BJ (cell line): ENCODE data around the gene FAM53A. TPM values are rescaled to one million over a fixed set of nuclear protein-coding genes. Genes with fewer than 3 reads are reported as not detected.
A peak's percentile ranks its signal among the peaks of the same experiment; 100 is the strongest.

Source experiments
- CTCF ChIA-PET: fragments of 350-600 bp; formaldehyde crosslinking; extraction: SDS; loops from one replicate; lab custom pipeline; 2021; ENCODE audit warnings: antibody characterized with exemption, inconsistent platforms; lab: Yijun Ruan, JAX
- POLR2A ChIA-PET: fragments of 300-600 bp; sonication (Branson Sonifier 250); formaldehyde crosslinking; extraction: SDS; loops from one replicate; lab custom pipeline; 2021; ENCODE audit warnings: antibody characterized with exemption; lab: Charles Lee
- DNase-seq: peaks from one replicate; pipeline ENCODE4 v3.0.0-alpha.2; 2011; ENCODE audit warnings: low read depth
- H3K27me3 ChIP-seq: 2 replicates; pipeline ENCODE4 v1.6.0; 2011; ENCODE audit warnings: low read length; ENCODE audit not compliant: control insufficient read depth, insufficient read depth
- H3K36me3 ChIP-seq: 2 replicates; pipeline ENCODE4 v1.5.1; 2011; ENCODE audit warnings: low read length; ENCODE audit not compliant: control insufficient read depth, insufficient read depth
- H3K4me3 ChIP-seq: 2 replicates; pipeline ENCODE4 v1.5.1; 2011; ENCODE audit warnings: low read depth, mild to moderate bottlenecking, control low read depth, low read length
- polyA plus RNA-seq: library from polyadenylated mRNA; depleted of rRNA; stranded (reverse); fragments of >200 nt; gene quantifications from 2 replicates; pipeline ENCODE4 v1.2.3, GENCODE V29; 2011
- TF ChIP-seq, protein P1 (sequence below): IDR thresholded peaks from 2 replicates; pipeline ENCODE4 v1.5.1; 2011; ENCODE audit warnings: low read depth, mild to moderate bottlenecking, control low read depth, inconsistent platforms, low read length, moderate library complexity; ENCODE audit not compliant: insufficient read depth

The FAM53A gene
- polyA plus RNA-seq, 1 experiment = 3.7 TPM

- no peaks in the 10 kb centered on the region for H3K36me3 ChIP-seq
- ChIA-PET CTCF (no interaction called here), POLR2A (no interaction called here)
- H3K4me3 ChIP-seq = peak overlapping the region; percentile 38; the same call in 1 of the 2 replicates
- no peaks in the 10 kb centered on the region for H3K27me3 ChIP-seq
- DNase-seq = no peak
- TF ChIP-seq, protein P1, sequence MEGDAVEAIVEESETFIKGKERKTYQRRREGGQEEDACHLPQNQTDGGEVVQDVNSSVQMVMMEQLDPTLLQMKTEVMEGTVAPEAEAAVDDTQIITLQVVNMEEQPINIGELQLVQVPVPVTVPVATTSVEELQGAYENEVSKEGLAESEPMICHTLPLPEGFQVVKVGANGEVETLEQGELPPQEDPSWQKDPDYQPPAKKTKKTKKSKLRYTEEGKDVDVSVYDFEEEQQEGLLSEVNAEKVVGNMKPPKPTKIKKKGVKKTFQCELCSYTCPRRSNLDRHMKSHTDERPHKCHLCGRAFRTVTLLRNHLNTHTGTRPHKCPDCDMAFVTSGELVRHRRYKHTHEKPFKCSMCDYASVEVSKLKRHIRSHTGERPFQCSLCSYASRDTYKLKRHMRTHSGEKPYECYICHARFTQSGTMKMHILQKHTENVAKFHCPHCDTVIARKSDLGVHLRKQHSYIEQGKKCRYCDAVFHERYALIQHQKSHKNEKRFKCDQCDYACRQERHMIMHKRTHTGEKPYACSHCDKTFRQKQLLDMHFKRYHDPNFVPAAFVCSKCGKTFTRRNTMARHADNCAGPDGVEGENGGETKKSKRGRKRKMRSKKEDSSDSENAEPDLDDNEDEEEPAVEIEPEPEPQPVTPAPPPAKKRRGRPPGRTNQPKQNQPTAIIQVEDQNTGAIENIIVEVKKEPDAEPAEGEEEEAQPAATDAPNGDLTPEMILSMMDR = no peak
These were observed 1.4 kb upstream of the FAM53A start for GRCh38 chr4:1685235-1686150.

GRCh38 chr4:1684506-1685234 lies 557 bp upstream of the FAM53A start:
- H3K27me3 ChIP-seq = no peaks in the 10 kb centered on the region
- ChIA-PET CTCF (no interaction called here), POLR2A (no interaction called here)
- TF ChIP-seq, protein P1 = no peak
- DNase-seq = no peak
- peak overlapping the region; percentile 38 for H3K4me3 ChIP-seq
- no peaks in the 10 kb centered on the region for H3K36me3 ChIP-seq

- Histone ChIP-seq H3K36me3 (no peaks in the 10 kb centered on the region), H3K4me3 (peak overlapping the region; percentile 67), H3K27me3 (no peaks in the 10 kb centered on the region)
- POLR2A ChIA-PET = no interaction called here
- CTCF ChIA-PET = interaction anchor here (0.5 to 1.2 kb wide), 5 partner anchors 10 to 65 kb away, joined by 3 to 4 read pairs (median 3); no protein-coding TSS in a partner anchor
- TF ChIP-seq, protein P1 = no peak
- peak; percentile 47 for DNase-seq
These were observed 815 bp downstream of the FAM53A start for GRCh38 chr4:1683261-1683735.

DNA sequence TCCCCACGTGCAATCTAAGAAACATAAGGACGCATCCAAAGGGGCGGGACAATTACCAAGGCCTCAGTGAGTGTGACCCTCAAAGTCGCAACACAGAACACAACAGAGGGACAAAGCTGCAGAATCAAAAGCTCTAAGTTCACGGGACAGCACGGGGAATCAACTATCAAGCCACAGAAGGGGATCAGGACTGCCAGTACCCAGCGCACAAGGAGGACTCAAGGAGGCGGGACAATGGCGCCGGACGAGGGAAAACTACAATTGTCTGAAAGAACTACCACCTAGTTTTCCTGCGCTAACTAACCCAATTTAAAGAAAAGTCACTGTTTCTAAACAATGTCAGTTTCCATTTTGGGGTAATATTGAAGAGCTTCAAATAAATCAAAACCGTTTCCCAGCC lies 1.3 kb downstream of the FAM53A start:
- H3K4me3 ChIP-seq = peak overlapping the region; percentile 67
- TF ChIP-seq, protein P1 = no peak
- no peak for DNase-seq
- H3K36me3 ChIP-seq = no peaks in the 10 kb centered on the region
- CTCF ChIA-PET = interaction anchor here (0.5 to 1.2 kb wide), 4 partner anchors 11 to 65 kb away, joined by 3 to 4 read pairs (median 3); no protein-coding TSS in a partner anchor
- POLR2A ChIA-PET = no interaction called here
- no peaks in the 10 kb centered on the region for H3K27me3 ChIP-seq

- ChIA-PET POLR2A (no interaction called here), CTCF (no interaction called here)
- no peak for DNase-seq
- no peak overlapping the region for H3K4me3 ChIP-seq
- TF ChIP-seq, protein P1 = no peak
- H3K27me3 ChIP-seq = no peaks in the 10 kb centered on the region
- H3K36me3 ChIP-seq = no peaks in the 10 kb centered on the region
These were observed 5.9 kb downstream of the FAM53A start for GRCh38 chr4:1678244-1678643.
